Measurements from ENCODE around the gene NR2E1. TPM values are rescaled to one million over a fixed set of nuclear protein-coding genes. Genes with fewer than 3 reads are reported as not detected.

NR2E1 gene
- total RNA-seq, 1 donor from 2014 or later = not detected

DNA sequence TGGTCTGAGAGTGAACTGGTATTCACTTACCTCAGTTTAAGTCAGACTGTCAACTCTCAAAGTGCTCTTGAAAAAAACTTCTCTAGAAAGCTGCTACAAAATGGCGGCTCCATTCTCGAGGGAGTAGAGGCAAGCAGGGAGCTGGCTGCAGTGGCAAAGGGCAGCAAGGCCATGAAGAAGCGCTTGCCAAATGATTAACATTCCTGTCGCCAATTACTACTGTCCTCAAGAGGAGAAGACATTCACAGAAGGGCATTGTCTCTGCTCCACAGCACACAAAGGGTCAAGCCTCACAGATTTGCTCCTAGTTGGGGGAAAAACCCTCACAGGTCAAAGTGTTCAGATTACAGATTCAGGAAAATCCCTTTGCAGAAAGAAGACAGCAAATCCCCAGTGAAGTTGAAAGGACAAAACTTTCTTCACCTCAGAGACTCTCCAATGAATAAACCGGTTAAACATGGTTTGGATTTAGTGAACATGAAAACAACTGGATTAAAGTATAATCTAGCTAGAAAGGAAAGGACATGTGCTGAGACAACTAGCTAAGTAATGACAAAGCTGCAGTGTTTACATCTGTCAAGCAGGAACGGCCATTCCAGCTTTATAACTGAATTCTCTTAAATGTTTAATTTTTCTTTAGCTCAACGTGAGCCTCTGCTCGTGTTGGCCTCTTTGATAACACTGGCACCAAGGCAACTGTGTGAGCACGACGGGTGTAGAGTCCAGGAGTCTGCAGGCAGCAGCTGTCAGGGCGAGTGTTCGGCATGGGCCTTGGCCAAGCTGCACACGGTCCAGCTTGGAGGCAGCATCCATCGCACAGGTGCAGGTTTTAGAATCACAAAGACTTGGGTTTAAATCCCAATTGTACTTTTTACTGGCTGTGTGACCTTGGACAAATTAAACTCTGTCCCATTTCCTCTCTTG, 37.6 kb downstream of the NR2E1 start:
- intact Hi-C loops (cut with micrococcal nuclease) = no loop called here

DNA sequence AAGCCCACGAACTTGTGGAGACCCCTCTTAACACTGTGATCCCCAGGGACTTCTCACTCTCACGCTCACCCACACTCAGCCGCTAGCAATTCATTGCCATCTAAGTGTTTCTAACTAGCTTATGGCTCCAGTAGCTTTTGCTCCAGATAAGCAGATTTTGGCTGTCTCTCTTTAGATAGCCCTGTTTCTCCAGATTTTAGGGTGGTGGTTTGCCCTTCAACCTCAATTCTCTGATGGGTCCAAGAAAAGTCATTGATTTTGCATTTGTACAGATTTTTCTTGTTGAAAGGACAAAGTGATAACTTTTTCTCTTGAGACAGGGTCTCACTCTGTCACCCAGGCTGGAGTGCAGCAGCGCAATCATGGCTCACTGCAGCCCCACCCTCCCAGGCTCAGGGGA, 41.2 kb downstream of the NR2E1 start:
- intact Hi-C loops (cut with micrococcal nuclease) = no loop called here

DNA sequence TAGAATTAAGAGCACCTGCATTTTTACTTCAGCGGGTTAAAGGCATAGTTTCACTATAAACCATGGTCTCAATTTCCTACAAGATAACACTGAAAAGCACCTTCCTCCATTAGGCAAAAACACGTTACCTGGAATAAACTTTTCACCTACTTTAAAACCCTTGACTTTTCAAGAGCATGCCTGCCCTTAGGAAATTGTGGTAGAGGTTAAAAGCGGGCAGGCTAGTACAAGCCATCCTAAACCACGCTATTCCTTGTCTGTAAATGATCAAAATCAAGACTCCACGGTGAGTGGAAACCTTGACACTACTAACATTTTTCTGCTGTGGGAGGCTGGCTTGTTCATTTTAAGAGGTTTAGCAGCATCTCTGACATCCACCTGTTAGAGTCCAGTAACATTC, 43.9 kb downstream of the NR2E1 start:
- intact Hi-C loops (cut with micrococcal nuclease) = no loop called here

DNA sequence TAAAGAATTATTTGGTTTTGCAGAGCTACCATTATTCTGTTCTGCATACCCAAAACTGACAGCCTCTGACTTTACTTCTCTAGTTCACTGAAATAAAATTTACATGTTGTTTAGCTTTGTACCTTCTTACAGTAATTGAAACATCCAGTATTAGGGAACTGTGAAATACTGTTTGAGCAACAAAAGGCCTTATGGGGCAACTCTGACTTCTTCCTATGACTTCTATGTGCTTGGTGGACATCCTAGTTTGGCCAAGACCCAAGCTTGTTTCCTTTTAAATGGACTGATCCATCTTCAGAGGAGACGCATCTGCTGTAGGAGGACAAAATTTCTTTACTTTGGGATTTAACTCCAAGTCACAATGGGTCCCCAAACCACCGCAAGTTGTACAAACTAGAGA, 44.7 kb downstream of the NR2E1 start:
- intact Hi-C loops (cut with micrococcal nuclease) = no loop called here

DNA sequence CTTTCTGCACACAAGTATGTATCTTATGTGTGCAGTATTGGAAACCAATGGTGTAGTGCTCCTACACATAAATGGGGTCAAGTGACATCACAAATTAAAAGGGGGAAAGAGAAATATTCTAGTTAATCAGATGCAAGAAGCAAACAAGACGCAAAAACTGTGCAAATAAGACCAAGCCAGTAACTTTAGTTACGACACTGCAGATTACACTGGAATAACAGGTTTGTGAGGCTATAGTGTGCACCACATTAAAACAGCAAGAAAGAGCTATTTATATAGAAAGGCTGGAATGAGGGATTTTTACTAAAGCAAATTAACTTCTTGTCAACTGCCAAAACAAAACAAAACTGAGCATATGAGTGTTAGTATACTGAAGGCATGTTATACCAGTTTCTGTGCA, 45.8 kb downstream of the NR2E1 start:
- intact Hi-C loops (cut with micrococcal nuclease) = no loop called here

DNA sequence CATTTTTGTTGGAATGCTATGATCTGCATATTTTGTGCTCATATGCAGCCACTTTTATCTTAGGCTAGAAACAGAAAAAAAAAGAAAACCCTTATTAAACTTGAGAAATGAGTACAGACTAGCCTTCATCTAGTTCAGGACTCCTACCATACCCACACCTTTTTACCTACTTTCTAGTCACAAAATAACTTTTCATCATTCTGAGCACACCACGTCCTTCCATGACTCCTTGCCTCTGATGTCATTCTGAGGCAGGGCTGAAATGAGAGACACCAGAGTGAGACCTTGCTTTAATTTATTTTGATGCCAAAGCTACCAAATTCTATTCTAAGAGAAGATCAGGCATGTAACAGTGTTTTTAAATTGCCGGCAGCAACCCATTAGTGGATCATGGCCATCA, 56.2 kb downstream of the NR2E1 start:
- intact Hi-C loops (cut with micrococcal nuclease) = no loop called here

DNA sequence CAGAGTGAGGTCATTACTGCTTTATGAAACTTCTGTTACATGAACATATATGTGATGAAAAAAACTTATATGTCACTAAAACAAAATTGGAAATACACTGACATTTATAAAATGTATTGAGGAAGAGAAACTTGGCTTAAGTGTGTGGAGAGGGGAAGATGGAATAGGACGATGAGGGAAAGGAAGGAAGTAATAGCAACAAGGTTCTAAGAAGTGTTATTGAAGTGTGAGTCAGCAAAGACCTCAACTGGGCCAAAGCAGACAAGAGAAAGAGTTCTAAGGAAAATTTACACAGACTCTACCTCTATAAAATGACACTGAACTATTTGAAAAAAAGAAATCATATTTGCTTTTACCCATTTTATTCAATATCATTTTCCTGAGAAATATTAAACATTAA, 56.7 kb downstream of the NR2E1 start:
- intact Hi-C loops (cut with micrococcal nuclease) = no loop called here

DNA sequence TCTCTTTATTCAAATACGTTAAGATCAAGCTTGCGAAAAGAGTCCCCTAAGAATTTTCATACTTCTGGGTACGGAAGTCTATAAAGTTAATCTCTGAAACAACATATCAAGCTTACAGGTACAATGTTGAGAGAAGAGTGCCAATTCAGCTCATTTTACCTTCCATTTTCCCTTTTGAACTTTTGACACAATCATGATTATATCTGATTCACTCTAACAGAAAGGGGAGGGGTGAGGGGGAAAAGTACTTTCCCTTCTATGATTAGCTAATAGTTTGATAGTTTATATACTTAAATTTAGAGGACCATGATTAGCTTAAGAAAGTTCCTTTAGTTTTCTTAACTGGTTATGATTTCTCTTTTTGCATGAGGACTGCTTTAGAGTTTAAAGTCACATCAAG, 61.5 kb downstream of the NR2E1 start:
- intact Hi-C loops (cut with micrococcal nuclease) = no loop called here

DNA sequence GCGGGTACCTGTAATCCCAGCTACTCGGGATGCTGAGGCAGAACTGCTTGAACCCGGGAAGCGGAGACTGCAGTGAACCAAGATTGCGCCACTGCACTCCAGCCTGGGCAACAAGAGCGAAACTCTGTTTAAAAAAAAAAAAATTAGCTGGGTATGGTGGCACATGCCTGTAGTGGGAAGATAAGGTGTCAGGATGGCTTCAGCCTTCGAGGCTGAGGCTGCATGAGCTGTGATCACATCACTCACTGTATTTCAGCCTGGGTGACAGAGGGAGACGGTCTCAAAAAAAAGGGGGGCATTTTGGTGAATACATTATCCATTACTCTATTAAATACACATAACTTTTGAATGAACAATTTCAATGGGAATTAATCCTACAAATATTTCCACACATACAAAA, 62.6 kb downstream of the NR2E1 start:
- intact Hi-C loops (cut with micrococcal nuclease) = no loop called here

DNA sequence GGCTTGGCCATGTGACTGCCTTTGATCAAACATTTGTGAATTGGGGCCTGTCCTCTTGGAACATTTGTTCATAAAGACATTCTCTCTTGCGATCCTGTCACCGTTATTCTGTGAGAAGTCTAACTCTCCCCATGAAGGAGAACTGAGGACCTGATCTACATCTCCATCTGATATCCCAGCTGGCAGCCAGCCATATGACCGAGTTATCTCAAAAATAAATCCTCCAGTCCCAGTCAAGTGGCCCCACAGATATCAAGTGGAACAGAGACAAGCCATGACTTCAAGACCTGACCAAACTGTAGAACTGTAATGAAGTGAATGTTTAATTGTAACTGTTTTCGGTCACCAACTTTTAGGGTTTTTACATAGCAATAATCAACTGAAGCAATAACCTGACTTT, 69.3 kb downstream of the NR2E1 start:
- intact Hi-C loops (cut with micrococcal nuclease) = no loop called here

DNA sequence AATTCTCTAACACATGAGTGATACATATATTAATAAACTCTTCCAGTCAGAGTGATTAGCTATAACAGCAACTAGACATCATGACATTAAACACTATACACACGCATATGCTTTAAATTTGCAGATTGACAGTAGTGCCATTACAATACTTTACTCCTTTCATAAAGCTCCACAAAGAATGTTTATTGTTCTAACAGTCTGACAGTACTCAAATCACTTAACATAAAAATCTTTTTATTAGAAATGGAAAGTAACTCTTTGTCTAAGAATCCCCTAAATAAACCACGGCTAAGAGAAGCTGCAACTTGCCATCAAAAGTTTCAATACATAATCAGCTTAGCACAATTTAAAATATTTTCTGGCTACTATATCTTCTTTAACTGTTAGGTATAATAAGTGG, 71.0 kb downstream of the NR2E1 start:
- intact Hi-C loops (cut with micrococcal nuclease) = no loop called here

DNA sequence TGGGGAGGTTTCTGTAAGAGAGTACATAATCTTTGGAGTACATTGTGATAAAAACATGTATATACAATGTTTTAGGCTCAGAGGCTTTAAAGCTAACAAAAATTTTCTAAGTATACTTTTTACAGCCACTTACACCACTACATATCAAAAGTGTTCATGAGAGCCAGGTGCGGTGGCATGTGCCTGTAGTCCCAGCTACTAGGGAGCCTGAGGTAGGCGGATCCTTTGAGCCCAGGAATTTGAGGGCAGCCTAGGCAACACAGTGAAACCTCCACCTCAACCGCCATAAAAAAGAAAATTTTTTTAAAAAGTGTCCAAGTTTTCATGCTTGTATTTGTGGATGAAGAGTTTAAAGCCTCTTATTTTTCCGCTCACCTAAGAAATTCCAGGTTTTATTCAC, 72.5 kb downstream of the NR2E1 start:
- intact Hi-C loops (cut with micrococcal nuclease) = no loop called here

Other genes starting within 250 kb of the NR2E1 start
- 81.1 and 84.3 TPM in 2 replicates for gene SEC63, start 207.8 kb upstream of the NR2E1 start, total RNA-seq
- 22.1 and 25.6 TPM in 2 replicates for gene OSTM1, start 91.3 kb upstream of the NR2E1 start, total RNA-seq
- gene SNX3, start 95.0 kb downstream of the NR2E1 start, total RNA-seq = 79.5 and 80.2 TPM in 2 replicates
- 4.6 and 5.2 TPM in 2 replicates for gene AFG1L, start 129.0 kb downstream of the NR2E1 start, total RNA-seq